Fibroblast of upper back skin (primary cell): ENCODE measurements around the gene FANCF.
"Not testable (repeated sequence)": the region's sequence is repeated elsewhere in the genome, so short reads cannot be mapped to it uniquely, and the experiment has no call there.

Experiments
- DNase-seq: peaks from one replicate; pipeline ENCODE4 v3.0.0-alpha.2; 2013

FANCF gene

GRCh38 chr11:22625448-22626287 lies at the start of gene FANCF:
TSS of gene FANCF (minus strand) at chr11:22625823. CDS start at chr11:22625810, 13 bp downstream.
- DNase-seq, result peak; percentile 99

- no peak for DNase-seq
Observed at GRCh38 chr11:22674470-22675439, 49.1 kb upstream of the FANCF start.

- DNase-seq, result peak; percentile 47
Observed at GRCh38 chr11:22671751-22672150, 46.1 kb upstream of the FANCF start.

GRCh38 chr11:22670830-22671229 lies 45.2 kb upstream of the FANCF start:
- no peak for DNase-seq

- no peak for DNase-seq
Observed at GRCh38 chr11:22669368-22669767, 43.7 kb upstream of the FANCF start.

- no peak for DNase-seq
Observed at GRCh38 chr11:22668005-22668796, 42.6 kb upstream of the FANCF start.

GRCh38 chr11:22666688-22667439 lies 41.2 kb upstream of the FANCF start:
- DNase-seq, result peak; percentile 37

GRCh38 chr11:22666325-22666687 lies 40.7 kb upstream of the FANCF start, which contains the start of gene GAS2:
TSS of gene GAS2 (plus strand) at chr11:22666611. CDS start at chr11:22674870, 8,259 bp downstream.
- DNase-seq, result no peak

- no peak for DNase-seq
Observed at GRCh38 chr11:22659783-22660182, 34.2 kb upstream of the FANCF start.

- no peak for DNase-seq
Observed at GRCh38 chr11:22657101-22657694, 31.6 kb upstream of the FANCF start.

GRCh38 chr11:22656130-22656529 lies 30.5 kb upstream of the FANCF start:
- DNase-seq, result peak; percentile 9

- not testable (repeated sequence) for DNase-seq
Observed at GRCh38 chr11:22652346-22652745, 26.7 kb upstream of the FANCF start.

- no peak for DNase-seq
Observed at GRCh38 chr11:22641559-22641958, 15.9 kb upstream of the FANCF start.

GRCh38 chr11:22640862-22641261 lies 15.2 kb upstream of the FANCF start:
- DNase-seq, result no peak

- no peak for DNase-seq
Observed at GRCh38 chr11:22635689-22636088, 10.1 kb upstream of the FANCF start.

- peak; percentile 15 for DNase-seq
Observed at GRCh38 chr11:22634897-22635629, 9.4 kb upstream of the FANCF start.

GRCh38 chr11:22633354-22633902 lies 7.8 kb upstream of the FANCF start:
- DNase-seq, result no peak

- no peak for DNase-seq
Observed at GRCh38 chr11:22627421-22627820, 1.8 kb upstream of the FANCF start.

- DNase-seq, result no peak
Observed at GRCh38 chr11:22626573-22627239, 1.1 kb upstream of the FANCF start.
